ENCODE measurements around the gene DTL.

The DTL gene

GRCh38 chr1:212101735-212102134, 66.2 kb downstream of the DTL start:
- Histone ChIP-seq H3K27me3 (ENCODE audit: control insufficient read depth in 1 of 2, insufficient read depth in 2 of 2, low read length in 2 of 2) (no peaks in the 10 kb centered on the region), H3K27ac (ENCODE audit: low read depth, low read length) (no peak overlapping the region), H3K4me1 (ENCODE audit: insufficient read depth, low read length) (no peaks in the 10 kb centered on the region), H3K9me3 (ENCODE audit: low read length) (no peaks in the 10 kb centered on the region), H3K36me3 (ENCODE audit: insufficient read depth, low read length) (no peaks in the 10 kb centered on the region), H3K4me3 (ENCODE audit: low read depth in 1 of 2, low read length in 2 of 2) (no peak overlapping the region), H3K9ac (ENCODE audit: low read length) (no peak overlapping the region)

- Histone ChIP-seq H3K9me3 (ENCODE audit: low read length) (no peaks in the 10 kb centered on the region), H3K9ac (ENCODE audit: low read length) (no peak overlapping the region), H3K4me1 (ENCODE audit: insufficient read depth, low read length) (no peaks in the 10 kb centered on the region), H3K27me3 (ENCODE audit: control insufficient read depth in 1 of 2, insufficient read depth in 2 of 2, low read length in 2 of 2) (no peaks in the 10 kb centered on the region), H3K27ac (ENCODE audit: low read depth, low read length) (no peak overlapping the region), H3K36me3 (ENCODE audit: insufficient read depth, low read length) (no peaks in the 10 kb centered on the region), H3K4me3 (ENCODE audit: low read depth in 1 of 2, low read length in 2 of 2) (no peak overlapping the region)
These were observed 69.2 kb downstream of the DTL start for GRCh38 chr1:212104586-212105325.

GRCh38 chr1:212106286-212106792, 70.8 kb downstream of the DTL start:
- Histone ChIP-seq H3K4me1 (ENCODE audit: insufficient read depth, low read length) (peaks cover 6% of the 10 kb centered on the region), H3K27me3 (ENCODE audit: control insufficient read depth in 1 of 2, insufficient read depth in 2 of 2, low read length in 2 of 2) (no peaks in the 10 kb centered on the region), H3K27ac (ENCODE audit: low read depth, low read length) (no peak overlapping the region), H3K36me3 (ENCODE audit: insufficient read depth, low read length) (no peaks in the 10 kb centered on the region), H3K9ac (ENCODE audit: low read length) (no peak overlapping the region), H3K4me3 (ENCODE audit: low read depth in 1 of 2, low read length in 2 of 2) (no peak overlapping the region), H3K9me3 (ENCODE audit: low read length) (no peaks in the 10 kb centered on the region)

GRCh38 chr1:212107481-212107880, 71.9 kb downstream of the DTL start:
- H3K27me3 ChIP-seq (ENCODE audit: control insufficient read depth in 1 of 2, insufficient read depth in 2 of 2, low read length in 2 of 2): no peaks in the 10 kb centered on the region
- H3K27ac ChIP-seq (ENCODE audit: low read depth, low read length): no peak overlapping the region
- H3K4me1 ChIP-seq (ENCODE audit: insufficient read depth, low read length): peaks cover 6% of the 10 kb centered on the region
- no peak overlapping the region for H3K9ac ChIP-seq (ENCODE audit: low read length)
- no peak overlapping the region for H3K4me3 ChIP-seq (ENCODE audit: low read depth in 1 of 2, low read length in 2 of 2)
- H3K9me3 ChIP-seq (ENCODE audit: low read length): no peaks in the 10 kb centered on the region
- H3K36me3 ChIP-seq (ENCODE audit: insufficient read depth, low read length): no peaks in the 10 kb centered on the region

- Histone ChIP-seq H3K27ac (ENCODE audit: low read depth, low read length) (no peak overlapping the region), H3K4me3 (ENCODE audit: low read depth in 1 of 2, low read length in 2 of 2) (no peak overlapping the region), H3K9ac (ENCODE audit: low read length) (no peak overlapping the region), H3K27me3 (ENCODE audit: control insufficient read depth in 1 of 2, insufficient read depth in 2 of 2, low read length in 2 of 2) (no peaks in the 10 kb centered on the region), H3K4me1 (ENCODE audit: insufficient read depth, low read length) (peaks cover 6% of the 10 kb centered on the region), H3K9me3 (ENCODE audit: low read length) (no peaks in the 10 kb centered on the region), H3K36me3 (ENCODE audit: insufficient read depth, low read length) (no peaks in the 10 kb centered on the region)
These were observed 72.6 kb downstream of the DTL start for GRCh38 chr1:212108187-212108586.

GRCh38 chr1:212108981-212109380, 73.4 kb downstream of the DTL start:
- no peaks in the 10 kb centered on the region for H3K27me3 ChIP-seq (ENCODE audit: control insufficient read depth in 1 of 2, insufficient read depth in 2 of 2, low read length in 2 of 2)
- no peak overlapping the region for H3K9ac ChIP-seq (ENCODE audit: low read length)
- peaks cover 6% of the 10 kb centered on the region for H3K4me1 ChIP-seq (ENCODE audit: insufficient read depth, low read length)
- no peak overlapping the region for H3K27ac ChIP-seq (ENCODE audit: low read depth, low read length)
- no peaks in the 10 kb centered on the region for H3K36me3 ChIP-seq (ENCODE audit: insufficient read depth, low read length)
- H3K4me3 ChIP-seq (ENCODE audit: low read depth in 1 of 2, low read length in 2 of 2): no peak overlapping the region
- H3K9me3 ChIP-seq (ENCODE audit: low read length): no peaks in the 10 kb centered on the region

- Histone ChIP-seq H3K36me3 (ENCODE audit: insufficient read depth, low read length) (no peaks in the 10 kb centered on the region), H3K9me3 (ENCODE audit: low read length) (no peaks in the 10 kb centered on the region), H3K27me3 (ENCODE audit: control insufficient read depth in 1 of 2, insufficient read depth in 2 of 2, low read length in 2 of 2) (no peaks in the 10 kb centered on the region), H3K4me3 (ENCODE audit: low read depth in 1 of 2, low read length in 2 of 2) (no peak overlapping the region), H3K9ac (ENCODE audit: low read length) (no peak overlapping the region), H3K27ac (ENCODE audit: low read depth, low read length) (no peak overlapping the region), H3K4me1 (ENCODE audit: insufficient read depth, low read length) (peaks cover 6% of the 10 kb centered on the region)
These were observed 74.2 kb downstream of the DTL start for GRCh38 chr1:212109728-212110127.

- Histone ChIP-seq H3K36me3 (ENCODE audit: insufficient read depth, low read length) (no peaks in the 10 kb centered on the region), H3K27ac (ENCODE audit: low read depth, low read length) (no peak overlapping the region), H3K9me3 (ENCODE audit: low read length) (no peaks in the 10 kb centered on the region), H3K27me3 (ENCODE audit: control insufficient read depth in 1 of 2, insufficient read depth in 2 of 2, low read length in 2 of 2) (no peaks in the 10 kb centered on the region), H3K4me3 (ENCODE audit: low read depth in 1 of 2, low read length in 2 of 2) (no peak overlapping the region), H3K4me1 (ENCODE audit: insufficient read depth, low read length) (peaks cover 6% of the 10 kb centered on the region), H3K9ac (ENCODE audit: low read length) (no peak overlapping the region)
These were observed 75.1 kb downstream of the DTL start for GRCh38 chr1:212110617-212111016.

GRCh38 chr1:212111536-212111935, 76.0 kb downstream of the DTL start:
- Histone ChIP-seq H3K9ac (ENCODE audit: low read length) (no peak overlapping the region), H3K4me3 (ENCODE audit: low read depth in 1 of 2, low read length in 2 of 2) (no peak overlapping the region), H3K27me3 (ENCODE audit: control insufficient read depth in 1 of 2, insufficient read depth in 2 of 2, low read length in 2 of 2) (no peaks in the 10 kb centered on the region), H3K27ac (ENCODE audit: low read depth, low read length) (no peak overlapping the region), H3K4me1 (ENCODE audit: insufficient read depth, low read length) (peaks cover 6% of the 10 kb centered on the region), H3K9me3 (ENCODE audit: low read length) (no peaks in the 10 kb centered on the region), H3K36me3 (ENCODE audit: insufficient read depth, low read length) (no peaks in the 10 kb centered on the region)

GRCh38 chr1:212113706-212114105, 78.2 kb downstream of the DTL start:
- no peak overlapping the region for H3K4me3 ChIP-seq (ENCODE audit: low read depth in 1 of 2, low read length in 2 of 2)
- H3K27me3 ChIP-seq (ENCODE audit: control insufficient read depth in 1 of 2, insufficient read depth in 2 of 2, low read length in 2 of 2): no peaks in the 10 kb centered on the region
- no peaks in the 10 kb centered on the region for H3K36me3 ChIP-seq (ENCODE audit: insufficient read depth, low read length)
- H3K9ac ChIP-seq (ENCODE audit: low read length): no peak overlapping the region
- H3K27ac ChIP-seq (ENCODE audit: low read depth, low read length): no peak overlapping the region
- H3K9me3 ChIP-seq (ENCODE audit: low read length): no peaks in the 10 kb centered on the region
- peaks cover 6% of the 10 kb centered on the region for H3K4me1 ChIP-seq (ENCODE audit: insufficient read depth, low read length)

GRCh38 chr1:212118167-212118871, 82.8 kb downstream of the DTL start:
- H3K9ac ChIP-seq (ENCODE audit: low read length): no peak overlapping the region
- no peaks in the 10 kb centered on the region for H3K9me3 ChIP-seq (ENCODE audit: low read length)
- no peaks in the 10 kb centered on the region for H3K36me3 ChIP-seq (ENCODE audit: insufficient read depth, low read length)
- H3K27me3 ChIP-seq (ENCODE audit: control insufficient read depth in 1 of 2, insufficient read depth in 2 of 2, low read length in 2 of 2): no peaks in the 10 kb centered on the region
- H3K4me3 ChIP-seq (ENCODE audit: low read depth in 1 of 2, low read length in 2 of 2): no peak overlapping the region
- H3K4me1 ChIP-seq (ENCODE audit: insufficient read depth, low read length): no peaks in the 10 kb centered on the region
- H3K27ac ChIP-seq (ENCODE audit: low read depth, low read length): no peak overlapping the region

All from muscle layer of colon (tissue), 2 donors.